HCT116 (cell line): ENCODE data around the gene HSPB7.

Experiments used
- ELF1 ChIP-seq: IDR thresholded peaks from 2 replicates; pipeline ENCODE4 v1.6.1; 2012; ENCODE audit warnings: low read depth, borderline replicate concordance
- JUND ChIP-seq: IDR thresholded peaks from 2 replicates; pipeline ENCODE4 v1.6.1; 2012
- POLR2A ChIP-seq: IDR thresholded peaks from 2 replicates; pipeline ENCODE4 v1.7.0; 2011; ENCODE audit warnings: borderline replicate concordance; ENCODE audit not compliant: insufficient read depth, insufficient read length; ENCODE audit errors: extremely low read depth
- RAD21 ChIP-seq: IDR thresholded peaks from 2 replicates; pipeline ENCODE4 v1.6.1; 2012; ENCODE audit warnings: low read depth, mild to moderate bottlenecking
- TF ChIP-seq, protein P1 (sequence below), 3 experiments: fragments of 200-600 bp in 1 of 3; sonication (generic) in 1 of 3; IDR thresholded peaks in 2 of 3; conservative IDR thresholded peaks in 1 of 3; 2 replicates each; pipeline ENCODE4 v1.5.1; 2012 to 2017; ENCODE audit warnings: low read depth in 2 of 3, low read length in 2 of 3, antibody characterized with exemption in 1 of 3, borderline replicate concordance in 1 of 3, control low read depth in 1 of 3, mild to moderate bottlenecking in 1 of 3, mixed read lengths in 1 of 3, mixed run types in 1 of 3, moderate library complexity in 1 of 3; ENCODE audit not compliant: insufficient read depth in 1 of 3
- TF ChIP-seq, protein P2 (sequence below): IDR thresholded peaks from 2 replicates; pipeline ENCODE4 v1.6.1; 2012
- TF ChIP-seq, protein P3 (sequence below): IDR thresholded peaks from 2 replicates; pipeline ENCODE4 v1.6.1; 2011; ENCODE audit warnings: mild to moderate bottlenecking, low read length, moderate library complexity; ENCODE audit not compliant: insufficient replicate concordance; ENCODE audit errors: extremely low read depth

DNA sequence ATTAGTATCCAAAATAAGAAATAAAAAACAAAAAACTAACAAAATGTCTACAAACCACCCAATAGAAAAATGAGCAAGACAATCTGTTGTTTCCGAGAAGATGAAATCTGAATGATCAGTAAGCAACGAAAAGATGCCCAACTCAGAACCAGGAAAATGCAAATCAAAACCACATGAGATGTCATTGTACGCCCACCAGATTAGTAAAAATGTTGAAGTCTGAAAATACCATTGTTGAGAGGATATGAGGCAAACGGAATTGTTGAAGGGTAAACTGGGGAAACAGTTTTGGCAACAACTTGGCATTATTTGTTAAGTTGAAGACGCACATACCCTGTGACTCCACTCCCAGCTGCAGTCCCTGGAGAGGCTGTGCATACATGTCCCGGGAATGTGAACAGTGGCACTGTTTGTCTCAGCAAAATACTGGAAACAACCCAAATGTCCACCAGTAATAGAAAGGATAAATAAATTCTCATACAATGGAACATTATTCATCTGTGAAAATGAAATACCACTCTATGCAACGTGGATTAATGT, 52.5 kb downstream of the HSPB7 start:
- TF ChIP-seq, protein P1, sequence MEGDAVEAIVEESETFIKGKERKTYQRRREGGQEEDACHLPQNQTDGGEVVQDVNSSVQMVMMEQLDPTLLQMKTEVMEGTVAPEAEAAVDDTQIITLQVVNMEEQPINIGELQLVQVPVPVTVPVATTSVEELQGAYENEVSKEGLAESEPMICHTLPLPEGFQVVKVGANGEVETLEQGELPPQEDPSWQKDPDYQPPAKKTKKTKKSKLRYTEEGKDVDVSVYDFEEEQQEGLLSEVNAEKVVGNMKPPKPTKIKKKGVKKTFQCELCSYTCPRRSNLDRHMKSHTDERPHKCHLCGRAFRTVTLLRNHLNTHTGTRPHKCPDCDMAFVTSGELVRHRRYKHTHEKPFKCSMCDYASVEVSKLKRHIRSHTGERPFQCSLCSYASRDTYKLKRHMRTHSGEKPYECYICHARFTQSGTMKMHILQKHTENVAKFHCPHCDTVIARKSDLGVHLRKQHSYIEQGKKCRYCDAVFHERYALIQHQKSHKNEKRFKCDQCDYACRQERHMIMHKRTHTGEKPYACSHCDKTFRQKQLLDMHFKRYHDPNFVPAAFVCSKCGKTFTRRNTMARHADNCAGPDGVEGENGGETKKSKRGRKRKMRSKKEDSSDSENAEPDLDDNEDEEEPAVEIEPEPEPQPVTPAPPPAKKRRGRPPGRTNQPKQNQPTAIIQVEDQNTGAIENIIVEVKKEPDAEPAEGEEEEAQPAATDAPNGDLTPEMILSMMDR (IDR thresholded peaks at IDR 0.05 in 2 of 3, conservative IDR thresholded peaks at IDR 0.05 in 1 of 3; ENCODE audit: borderline replicate concordance in 1 of 3, insufficient read depth in 1 of 3, low read depth in 2 of 3, low read length in 2 of 3): no peak
- TF ChIP-seq RAD21 (no peak), POLR2A (no peak), ELF1 (no peak), JUND (no peak)
- TF ChIP-seq, protein P2, sequence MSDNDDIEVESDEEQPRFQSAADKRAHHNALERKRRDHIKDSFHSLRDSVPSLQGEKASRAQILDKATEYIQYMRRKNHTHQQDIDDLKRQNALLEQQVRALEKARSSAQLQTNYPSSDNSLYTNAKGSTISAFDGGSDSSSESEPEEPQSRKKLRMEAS: no peak
- TF ChIP-seq, protein P3, sequence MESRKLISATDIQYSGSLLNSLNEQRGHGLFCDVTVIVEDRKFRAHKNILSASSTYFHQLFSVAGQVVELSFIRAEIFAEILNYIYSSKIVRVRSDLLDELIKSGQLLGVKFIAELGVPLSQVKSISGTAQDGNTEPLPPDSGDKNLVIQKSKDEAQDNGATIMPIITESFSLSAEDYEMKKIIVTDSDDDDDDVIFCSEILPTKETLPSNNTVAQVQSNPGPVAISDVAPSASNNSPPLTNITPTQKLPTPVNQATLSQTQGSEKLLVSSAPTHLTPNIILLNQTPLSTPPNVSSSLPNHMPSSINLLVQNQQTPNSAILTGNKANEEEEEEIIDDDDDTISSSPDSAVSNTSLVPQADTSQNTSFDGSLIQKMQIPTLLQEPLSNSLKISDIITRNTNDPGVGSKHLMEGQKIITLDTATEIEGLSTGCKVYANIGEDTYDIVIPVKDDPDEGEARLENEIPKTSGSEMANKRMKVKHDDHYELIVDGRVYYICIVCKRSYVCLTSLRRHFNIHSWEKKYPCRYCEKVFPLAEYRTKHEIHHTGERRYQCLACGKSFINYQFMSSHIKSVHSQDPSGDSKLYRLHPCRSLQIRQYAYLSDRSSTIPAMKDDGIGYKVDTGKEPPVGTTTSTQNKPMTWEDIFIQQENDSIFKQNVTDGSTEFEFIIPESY: no peak
